Measurements from ENCODE around the gene IL3. TPM values are rescaled to one million over a fixed set of nuclear protein-coding genes. Genes with fewer than 3 reads are reported as not detected.

The IL3 gene
- total RNA-seq, 1 experiment from 2014 or later = not detected

DNA sequence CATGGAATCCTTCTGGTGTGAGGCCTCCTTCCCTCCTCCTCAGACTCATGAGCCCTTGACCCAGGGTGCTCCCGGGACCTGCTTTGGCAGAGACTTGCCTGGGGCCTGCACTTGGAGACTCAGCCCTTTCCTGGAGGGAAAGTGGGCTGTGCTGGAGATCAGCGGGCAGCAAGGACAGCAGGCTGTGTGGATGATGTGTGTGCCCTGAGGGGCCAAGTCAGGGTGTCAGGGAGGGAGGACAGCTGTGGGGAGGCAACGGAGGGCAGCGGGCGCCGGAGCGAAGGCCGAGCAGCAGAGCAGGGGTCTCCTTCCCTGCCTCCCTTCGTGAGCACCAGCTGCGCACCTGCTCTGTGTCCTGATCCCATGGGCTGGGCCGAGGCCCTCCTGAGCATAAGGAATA, 7.0 kb downstream of the IL3 start:
- TF ChIP-seq, protein P1, sequence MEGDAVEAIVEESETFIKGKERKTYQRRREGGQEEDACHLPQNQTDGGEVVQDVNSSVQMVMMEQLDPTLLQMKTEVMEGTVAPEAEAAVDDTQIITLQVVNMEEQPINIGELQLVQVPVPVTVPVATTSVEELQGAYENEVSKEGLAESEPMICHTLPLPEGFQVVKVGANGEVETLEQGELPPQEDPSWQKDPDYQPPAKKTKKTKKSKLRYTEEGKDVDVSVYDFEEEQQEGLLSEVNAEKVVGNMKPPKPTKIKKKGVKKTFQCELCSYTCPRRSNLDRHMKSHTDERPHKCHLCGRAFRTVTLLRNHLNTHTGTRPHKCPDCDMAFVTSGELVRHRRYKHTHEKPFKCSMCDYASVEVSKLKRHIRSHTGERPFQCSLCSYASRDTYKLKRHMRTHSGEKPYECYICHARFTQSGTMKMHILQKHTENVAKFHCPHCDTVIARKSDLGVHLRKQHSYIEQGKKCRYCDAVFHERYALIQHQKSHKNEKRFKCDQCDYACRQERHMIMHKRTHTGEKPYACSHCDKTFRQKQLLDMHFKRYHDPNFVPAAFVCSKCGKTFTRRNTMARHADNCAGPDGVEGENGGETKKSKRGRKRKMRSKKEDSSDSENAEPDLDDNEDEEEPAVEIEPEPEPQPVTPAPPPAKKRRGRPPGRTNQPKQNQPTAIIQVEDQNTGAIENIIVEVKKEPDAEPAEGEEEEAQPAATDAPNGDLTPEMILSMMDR (conservative IDR thresholded peaks at IDR 0.05; ENCODE audit: low read depth, low read length) = no peak
- TF ChIP-seq EZH2 (IDR thresholded peaks at IDR 0.05; ENCODE audit: borderline replicate concordance, low read depth, low read length, poor library complexity, severe bottlenecking) = no peak
- CTCF ChIA-PET = no interaction called here
- Histone ChIP-seq H3K36me3 (ENCODE audit: insufficient read depth, low read length, poor library complexity, severe bottlenecking) (no peaks in the 10 kb centered on the region), H3K27ac (ENCODE audit: low read depth, low read length, poor library complexity, severe bottlenecking) (no peak overlapping the region), H3K4me1 (ENCODE audit: insufficient read depth, low read length, poor library complexity, severe bottlenecking) (no peaks in the 10 kb centered on the region), H3K9me3 (ENCODE audit: low read depth, low read length, poor library complexity, severe bottlenecking) (no peaks in the 10 kb centered on the region), H3K27me3 (replicated peaks; ENCODE audit: insufficient read depth, low read depth, low read length, poor library complexity) (no peaks in the 10 kb centered on the region), H3K4me3 (ENCODE audit: low read depth, low read length, poor library complexity, severe bottlenecking) (no peak overlapping the region)
- no peak for DNase-seq (ENCODE audit: low spot score)
- intact Hi-C loops (cut with micrococcal nuclease; ENCODE audit: unreplicated experiment) = no loop called here
- POLR2A ChIA-PET (ENCODE audit: low non-redundant PET) = no interaction called here
- BruUV-seq (replicated peaks) = no TSS peak

DNA sequence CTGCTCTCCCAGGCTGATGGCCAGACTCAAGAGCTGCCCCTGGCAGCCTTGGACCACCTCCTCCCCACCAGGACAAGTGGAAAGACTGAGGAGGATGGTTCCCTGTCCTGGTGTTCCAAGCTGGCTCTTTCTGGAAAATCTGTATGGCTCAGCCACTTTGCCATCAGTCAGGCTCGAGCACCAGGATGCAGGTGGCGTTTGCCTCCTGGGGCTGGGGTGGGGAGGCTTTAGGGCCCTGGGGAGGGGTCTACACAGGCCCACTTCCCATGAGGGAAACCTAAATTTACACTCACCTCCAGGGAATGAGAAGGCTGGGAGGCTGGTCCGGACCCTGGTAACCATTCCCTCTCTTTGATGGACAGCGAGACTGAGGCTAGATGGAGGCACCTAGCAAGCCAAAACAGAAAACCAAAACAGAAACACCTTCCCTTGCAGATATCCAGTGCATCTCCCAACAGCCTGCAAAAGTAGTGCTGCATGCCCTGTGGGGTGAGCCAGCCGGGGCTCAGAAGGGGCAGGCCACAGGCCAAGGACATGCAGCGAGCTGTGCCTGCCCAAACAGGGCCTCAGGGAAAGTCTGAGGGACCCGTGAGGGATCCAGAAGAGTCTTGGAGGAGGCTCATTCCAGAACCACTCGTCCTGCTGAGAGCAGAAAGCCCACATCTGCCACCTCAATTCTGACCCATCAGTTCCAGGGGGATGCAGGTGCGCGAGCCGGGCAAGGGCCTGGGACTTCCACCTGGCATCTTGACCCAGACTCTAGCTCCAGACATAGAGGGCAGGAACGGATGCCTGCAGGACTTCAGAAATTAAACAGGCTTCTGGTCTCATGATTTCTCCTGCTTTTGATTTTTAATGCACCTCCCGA, 7.7 kb downstream of the IL3 start:
- Histone ChIP-seq H3K4me3 (ENCODE audit: low read depth, low read length, poor library complexity, severe bottlenecking) (no peak overlapping the region), H3K9me3 (ENCODE audit: low read depth, low read length, poor library complexity, severe bottlenecking) (no peaks in the 10 kb centered on the region), H3K36me3 (ENCODE audit: insufficient read depth, low read length, poor library complexity, severe bottlenecking) (no peaks in the 10 kb centered on the region), H3K4me1 (ENCODE audit: insufficient read depth, low read length, poor library complexity, severe bottlenecking) (no peaks in the 10 kb centered on the region), H3K27ac (ENCODE audit: low read depth, low read length, poor library complexity, severe bottlenecking) (no peak overlapping the region), H3K27me3 (replicated peaks; ENCODE audit: insufficient read depth, low read depth, low read length, poor library complexity) (no peaks in the 10 kb centered on the region)
- BruUV-seq (replicated peaks) = no TSS peak
- TF ChIP-seq EZH2 (IDR thresholded peaks at IDR 0.05; ENCODE audit: borderline replicate concordance, low read depth, low read length, poor library complexity, severe bottlenecking) = no peak
- TF ChIP-seq, protein P1 (conservative IDR thresholded peaks at IDR 0.05; ENCODE audit: low read depth, low read length) = no peak
- no peak for DNase-seq (ENCODE audit: low spot score)
- POLR2A ChIA-PET (ENCODE audit: low non-redundant PET) = no interaction called here
- intact Hi-C loops (cut with micrococcal nuclease; ENCODE audit: unreplicated experiment) = no loop called here
- CTCF ChIA-PET = no interaction called here

- intact Hi-C loops (cut with micrococcal nuclease; ENCODE audit: unreplicated experiment) = no loop called here
- ChIA-PET POLR2A (ENCODE audit: low non-redundant PET) (no interaction called here), CTCF (no interaction called here)
- H3K36me3 ChIP-seq (ENCODE audit: insufficient read depth, low read length, poor library complexity, severe bottlenecking) = no peaks in the 10 kb centered on the region
- H3K27ac ChIP-seq (ENCODE audit: low read depth, low read length, poor library complexity, severe bottlenecking) = no peak overlapping the region
- no peaks in the 10 kb centered on the region for H3K4me1 ChIP-seq (ENCODE audit: insufficient read depth, low read length, poor library complexity, severe bottlenecking)
- TF ChIP-seq, protein P1 (conservative IDR thresholded peaks at IDR 0.05; ENCODE audit: low read depth, low read length) = no peak
- no peak for TF ChIP-seq EZH2 (IDR thresholded peaks at IDR 0.05; ENCODE audit: borderline replicate concordance, low read depth, low read length, poor library complexity, severe bottlenecking)
- no peak for DNase-seq (ENCODE audit: low spot score)
- no peak overlapping the region for H3K4me3 ChIP-seq (ENCODE audit: low read depth, low read length, poor library complexity, severe bottlenecking)
- no peaks in the 10 kb centered on the region for H3K9me3 ChIP-seq (ENCODE audit: low read depth, low read length, poor library complexity, severe bottlenecking)
- no peaks in the 10 kb centered on the region for H3K27me3 ChIP-seq (replicated peaks; ENCODE audit: insufficient read depth, low read depth, low read length, poor library complexity)
- no TSS peak for BruUV-seq (replicated peaks)
Measured at GRCh38 chr5:132069561-132069960, 9.1 kb downstream of the IL3 start.

Data from A673 (cell line).